IPS-11a (cell line): ENCODE results near the gene KRT37.

Experiments used
- H3K4me3 ChIP-seq: one replicate; pipeline ENCODE4 v1.5.1; 2013; ENCODE audit warnings: low read depth, low read length, control low read depth

KRT37 gene

DNA sequence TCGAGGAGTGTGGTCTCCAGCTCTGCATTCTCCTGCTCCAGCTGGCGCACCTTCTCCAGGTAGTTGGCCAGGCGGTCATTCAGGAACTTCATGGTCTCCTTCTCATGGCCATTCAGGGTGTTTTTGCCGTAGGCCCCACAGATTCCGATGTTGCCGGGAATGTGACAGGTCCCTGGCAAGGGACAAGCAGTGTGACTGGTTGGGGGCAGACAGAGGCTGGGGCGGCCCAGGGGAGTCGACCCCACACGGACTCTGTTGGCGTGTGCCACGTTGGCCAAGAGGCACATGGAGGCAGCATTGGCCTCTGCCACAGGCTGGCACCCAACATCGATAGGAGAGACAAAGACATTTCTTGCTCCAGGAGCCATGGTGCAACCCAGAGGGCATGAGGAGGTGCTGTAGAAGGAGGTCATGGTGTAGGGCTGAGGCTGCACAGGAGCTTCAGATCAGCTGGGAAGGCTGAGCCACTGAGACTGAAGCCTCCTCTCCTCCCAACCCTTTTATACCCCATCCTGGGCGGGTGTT, at the start of gene KRT37:
TSS of gene KRT37 (minus strand) at position 475 of the 525 bp plus-strand sequence. CDS start at position 413, 62 bp downstream.
- H3K4me3 ChIP-seq: no peak within 1 kb of the TSS

GRCh38 chr17:41468346-41468745, 44.0 kb upstream of the KRT37 start:
- no peak overlapping the region for H3K4me3 ChIP-seq

GRCh38 chr17:41467561-41467960, 43.2 kb upstream of the KRT37 start:
- no peak overlapping the region for H3K4me3 ChIP-seq

GRCh38 chr17:41466988-41467387, 42.6 kb upstream of the KRT37 start, which contains the start of gene KRT32:
Gene KRT32 (minus strand): TSS chr17:41467386. CDS start chr17:41467325, 61 bp downstream.
- no peak within 1 kb of the TSS for H3K4me3 ChIP-seq

- no peak overlapping the region for H3K4me3 ChIP-seq
Observed at GRCh38 chr17:41464682-41465081, 40.3 kb upstream of the KRT37 start.

DNA sequence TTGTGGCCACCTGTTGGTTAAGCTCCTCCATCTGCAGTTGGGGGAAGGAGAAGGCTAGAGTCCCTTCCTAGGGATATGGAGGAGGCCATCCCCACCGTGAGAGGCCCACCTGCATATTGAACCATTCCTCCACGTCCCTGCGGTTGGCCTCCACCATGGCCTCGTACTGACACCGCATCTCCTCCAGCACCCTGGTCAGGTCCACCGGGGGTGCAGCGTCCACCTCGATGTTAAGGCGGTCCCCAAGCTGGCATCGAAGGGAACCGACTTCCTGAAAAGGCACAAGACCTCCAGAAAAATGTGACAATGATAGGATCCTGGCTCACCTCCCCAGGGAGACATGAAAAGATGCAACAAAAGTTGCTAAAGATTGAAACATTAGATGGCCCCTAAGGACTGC, 39.8 kb upstream of the KRT37 start:
- no peak overlapping the region for H3K4me3 ChIP-seq

- H3K4me3 ChIP-seq: no peak overlapping the region
Observed at GRCh38 chr17:41463746-41464145, 39.4 kb upstream of the KRT37 start.

DNA sequence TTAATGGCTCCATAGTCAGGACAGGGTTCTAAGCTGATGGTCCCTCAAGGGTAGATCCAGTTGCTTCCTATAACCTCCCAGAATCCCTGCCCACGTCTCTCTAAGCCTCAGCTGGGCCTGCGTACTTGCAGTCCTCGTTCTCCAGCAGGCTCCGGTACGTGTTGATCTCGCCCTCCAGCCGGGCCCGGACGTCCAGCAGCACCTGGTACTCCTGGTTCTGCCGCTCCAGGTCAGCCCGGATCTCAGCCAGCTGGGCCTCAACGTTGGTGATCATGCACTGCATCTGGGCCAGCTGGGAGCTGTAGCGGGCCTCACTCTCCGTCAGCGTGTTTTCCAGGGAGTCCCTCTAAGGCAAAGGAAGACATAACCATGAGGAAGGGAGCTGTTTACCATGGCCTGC, 38.3 kb upstream of the KRT37 start:
- H3K4me3 ChIP-seq: no peak overlapping the region

DNA sequence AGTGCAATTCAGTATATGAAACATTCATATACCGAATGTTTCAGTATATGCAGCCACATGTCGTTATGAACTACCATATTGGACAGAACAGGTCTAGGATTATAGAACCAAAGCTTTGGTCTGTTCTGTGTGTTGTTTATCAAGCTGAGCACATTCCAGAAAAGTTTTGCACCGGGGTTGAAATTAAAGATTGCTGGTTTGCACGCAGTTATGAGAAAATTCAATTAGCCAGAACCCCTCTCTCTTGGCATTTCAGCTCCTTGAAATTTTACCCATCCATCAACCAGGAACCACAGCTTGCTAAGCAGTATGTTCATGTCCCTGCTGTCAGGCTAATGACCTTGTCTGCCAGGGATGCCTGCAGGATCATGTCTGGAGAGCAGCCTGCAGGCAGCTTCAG, 33.3 kb upstream of the KRT37 start:
- H3K4me3 ChIP-seq: no peak overlapping the region

DNA sequence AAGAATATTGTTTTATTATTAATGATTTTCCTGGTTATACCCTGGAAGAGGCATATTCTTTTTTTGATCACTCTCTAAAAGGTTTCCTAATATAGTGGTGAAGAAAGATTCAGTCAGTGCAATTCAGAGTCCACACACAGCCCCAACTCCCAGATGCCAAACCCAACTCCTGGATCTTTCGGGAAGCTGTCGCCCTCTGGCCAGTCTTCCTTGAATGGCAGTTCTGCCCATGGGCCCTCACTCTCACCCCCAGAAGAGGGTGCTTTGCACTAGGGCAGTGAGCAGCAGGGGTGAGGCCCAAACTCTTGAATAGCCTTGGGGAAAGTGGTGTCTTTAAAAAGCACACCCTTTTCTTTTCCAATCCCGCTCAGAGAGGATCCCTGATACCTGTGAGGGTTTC, 31.8 kb upstream of the KRT37 start:
- no peak overlapping the region for H3K4me3 ChIP-seq

DNA sequence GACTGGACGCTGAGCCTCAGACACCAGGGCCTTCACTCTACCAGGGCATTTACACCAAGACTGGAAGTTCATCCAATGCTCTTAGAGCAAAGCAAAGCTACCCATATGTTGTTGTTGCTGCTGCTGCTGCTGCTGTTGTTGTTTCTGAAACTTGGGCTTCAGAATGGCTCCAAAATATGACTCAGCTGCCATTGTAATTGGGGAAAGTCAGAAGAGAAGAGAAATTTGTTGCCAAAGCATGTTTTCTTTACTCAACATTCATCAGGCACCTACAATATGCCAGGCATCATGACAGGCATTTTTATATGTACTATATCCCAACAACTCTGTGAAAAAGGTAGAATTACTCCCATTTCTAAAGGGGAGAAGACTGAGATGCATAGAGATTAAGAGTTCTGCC, 30.9 kb upstream of the KRT37 start:
- H3K4me3 ChIP-seq: no peak overlapping the region

GRCh38 chr17:41453066-41453465, 28.7 kb upstream of the KRT37 start:
- H3K4me3 ChIP-seq: no peak overlapping the region

- H3K4me3 ChIP-seq: no peak overlapping the region
Observed at GRCh38 chr17:41452281-41452680, 27.9 kb upstream of the KRT37 start.

GRCh38 chr17:41451154-41451728, 26.9 kb upstream of the KRT37 start:
- H3K4me3 ChIP-seq: no peak overlapping the region

GRCh38 chr17:41449008-41449407, 24.6 kb upstream of the KRT37 start:
- no peak overlapping the region for H3K4me3 ChIP-seq

DNA sequence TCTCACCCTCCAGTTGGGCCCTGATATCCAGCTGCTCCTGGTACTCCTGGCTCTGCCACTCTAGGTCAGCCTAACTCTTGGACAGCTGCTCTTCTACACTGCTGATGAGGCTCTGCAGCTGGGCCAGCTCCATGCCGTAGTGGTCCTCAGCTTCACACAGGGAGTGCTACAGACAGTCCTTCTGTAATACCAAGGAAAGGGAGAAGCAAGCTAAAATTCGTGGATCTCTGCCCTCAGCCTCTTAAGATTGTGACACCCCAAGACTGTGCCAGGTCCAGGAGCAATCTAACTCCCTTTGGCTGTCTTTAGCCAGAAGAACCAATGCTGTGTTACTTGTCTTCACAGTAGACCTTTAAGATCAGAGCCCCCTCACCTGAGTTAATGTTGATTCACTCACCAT, 24.1 kb upstream of the KRT37 start:
- no peak overlapping the region for H3K4me3 ChIP-seq

DNA sequence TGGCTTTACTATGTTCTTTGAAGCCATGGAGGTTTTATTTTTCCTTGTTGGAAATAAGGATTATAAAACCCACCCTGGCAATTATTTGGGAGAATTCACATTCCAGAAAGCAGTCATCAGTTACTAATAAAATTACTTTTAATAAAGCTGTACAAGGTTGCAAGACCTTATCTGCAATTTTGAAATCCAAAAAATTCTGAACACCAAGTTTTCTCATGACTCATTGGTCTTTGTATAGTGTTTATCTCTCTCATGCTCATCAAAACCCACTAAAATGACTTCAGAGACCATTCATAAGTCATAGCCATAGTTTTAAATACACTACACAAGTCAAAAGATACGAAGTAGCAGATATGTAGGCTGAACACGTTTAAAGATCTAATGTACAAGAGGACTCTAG, 22.4 kb upstream of the KRT37 start:
- H3K4me3 ChIP-seq: no peak overlapping the region

DNA sequence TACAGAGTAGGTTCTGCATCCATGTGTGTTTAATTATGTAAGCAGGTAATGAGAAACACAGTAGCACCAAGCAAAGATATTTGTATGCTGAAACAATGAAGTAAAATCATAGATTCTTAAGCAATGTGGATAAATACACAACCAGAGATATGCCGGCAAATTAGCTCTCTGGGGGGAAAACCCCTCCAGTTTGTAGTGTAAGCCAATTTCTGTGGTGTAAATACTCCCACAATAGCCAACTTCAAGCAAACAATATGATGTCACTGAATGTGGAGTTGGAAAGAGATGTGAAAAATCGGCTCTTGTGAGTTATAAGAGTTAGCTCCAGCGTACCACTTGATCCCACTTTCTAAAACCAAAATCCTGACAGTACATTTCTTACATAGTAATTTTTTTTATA, 20.3 kb upstream of the KRT37 start:
- no peak overlapping the region for H3K4me3 ChIP-seq

GRCh38 chr17:41444186-41444585, 19.8 kb upstream of the KRT37 start:
- no peak overlapping the region for H3K4me3 ChIP-seq

DNA sequence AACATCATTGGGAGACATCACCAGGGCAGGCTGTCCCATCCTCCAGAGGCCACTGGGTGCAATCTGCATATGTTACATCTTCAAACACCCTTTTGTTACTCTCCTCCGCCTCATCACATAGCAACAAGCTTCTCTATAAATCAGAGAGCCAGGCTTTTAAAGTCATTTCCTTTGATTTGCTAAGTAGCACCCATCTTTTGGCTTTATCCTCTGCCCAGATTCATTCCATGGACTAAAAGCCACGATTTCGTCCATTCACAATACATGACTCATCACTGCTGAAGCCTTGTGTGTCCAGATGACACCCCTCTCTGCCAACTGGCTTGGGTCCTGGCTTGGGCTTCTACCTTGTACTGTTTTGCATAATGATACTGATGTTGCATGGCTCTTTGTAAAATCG, 18.4 kb upstream of the KRT37 start:
- H3K4me3 ChIP-seq: no peak overlapping the region

DNA sequence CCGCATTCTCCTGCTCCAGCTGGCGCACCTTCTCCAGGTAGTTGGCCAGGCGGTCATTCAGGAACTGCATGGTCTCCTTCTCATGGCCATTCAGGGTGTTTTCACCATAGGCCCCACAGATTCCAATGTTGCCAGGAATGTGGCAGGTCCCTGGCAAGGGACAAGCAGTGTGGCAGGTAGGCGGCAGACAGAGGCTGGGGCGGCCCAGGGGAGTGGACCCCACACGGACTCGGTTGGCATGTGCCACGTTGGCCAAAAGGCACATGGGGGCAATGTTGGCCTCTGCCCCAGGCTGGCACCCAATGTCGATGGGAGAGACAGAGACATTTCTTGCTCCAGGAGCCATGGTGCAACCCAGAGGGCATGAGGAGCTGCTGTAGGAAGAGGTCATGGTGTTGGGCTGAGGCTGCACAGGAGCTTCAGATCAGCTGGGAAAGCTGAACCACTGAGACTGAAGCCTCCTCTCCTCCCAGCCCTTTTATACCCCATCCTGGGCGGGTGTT, 16.2 kb upstream of the KRT37 start, which contains the start of gene KRT38:
TSS of gene KRT38 (minus strand) at position 453 of the 503 bp plus-strand sequence. CDS start at position 391, 62 bp downstream.
- no peak within 1 kb of the TSS for H3K4me3 ChIP-seq

- H3K4me3 ChIP-seq: no peak overlapping the region
Observed at GRCh38 chr17:41439375-41439774, 15.0 kb upstream of the KRT37 start.

DNA sequence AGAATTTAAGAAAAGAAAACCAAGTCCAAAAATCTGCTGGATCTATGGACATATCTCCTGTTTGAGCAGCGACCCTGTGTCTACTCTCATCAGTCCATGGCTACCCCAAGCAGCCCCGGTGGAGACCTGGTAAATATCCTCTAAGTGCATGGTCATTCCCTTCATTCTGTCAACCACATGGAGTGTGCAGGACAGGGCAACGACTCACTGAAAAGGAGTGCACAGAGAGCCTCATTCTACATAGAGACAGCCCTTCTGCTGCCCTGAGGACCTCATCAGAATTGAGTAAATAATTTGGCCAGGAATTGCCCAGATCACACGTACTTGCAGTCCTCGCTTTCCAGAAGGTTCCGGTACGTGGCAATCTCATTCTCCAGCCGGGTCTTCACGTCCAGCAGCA, 13.4 kb upstream of the KRT37 start:
- H3K4me3 ChIP-seq: no peak overlapping the region
